NCI-H2081 (cell line): ENCODE data around the gene CLEC17A.
"Not testable (repeated sequence)": the region's sequence is repeated elsewhere in the genome, so short reads cannot be mapped to it uniquely, and the experiment has no call there.

Source experiments
- DNase-seq, 2 experiments: peaks; one replicate each; lab custom pipeline; 2025; lab: John Stamatoyannopoulos, UW

Gene CLEC17A, protein sequence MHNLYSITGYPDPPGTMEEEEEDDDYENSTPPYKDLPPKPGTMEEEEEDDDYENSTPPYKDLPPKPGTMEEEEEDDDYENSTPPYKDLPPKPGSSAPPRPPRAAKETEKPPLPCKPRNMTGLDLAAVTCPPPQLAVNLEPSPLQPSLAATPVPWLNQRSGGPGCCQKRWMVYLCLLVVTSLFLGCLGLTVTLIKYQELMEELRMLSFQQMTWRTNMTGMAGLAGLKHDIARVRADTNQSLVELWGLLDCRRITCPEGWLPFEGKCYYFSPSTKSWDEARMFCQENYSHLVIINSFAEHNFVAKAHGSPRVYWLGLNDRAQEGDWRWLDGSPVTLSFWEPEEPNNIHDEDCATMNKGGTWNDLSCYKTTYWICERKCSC

DNA sequence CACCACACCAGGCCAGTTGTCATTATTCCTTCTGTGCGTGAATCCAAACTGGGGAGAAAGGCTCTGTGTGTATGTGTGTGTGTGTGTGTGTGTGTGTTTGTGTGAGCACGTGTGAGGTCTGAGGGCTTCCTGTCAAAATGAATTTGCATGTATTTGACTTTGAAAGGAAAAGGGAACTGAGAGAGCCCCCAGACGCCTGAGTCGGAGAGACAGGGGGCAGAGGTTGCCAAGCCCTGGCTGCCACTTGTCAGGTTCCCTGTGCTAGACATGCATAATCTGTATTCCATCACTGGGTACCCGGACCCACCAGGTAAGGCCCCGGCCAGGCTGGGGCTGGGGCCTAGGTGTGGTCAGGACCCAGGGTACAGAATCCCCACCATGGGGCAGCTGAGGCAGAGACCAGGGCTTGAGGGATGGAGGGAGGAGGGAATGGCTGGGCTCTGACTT is at the start of gene CLEC17A:
CLEC17A (plus strand) TSS at position 191 of the 447 bp plus-strand sequence; CDS start at position 268, 77 bp downstream.
- DNase-seq: no peak

DNA sequence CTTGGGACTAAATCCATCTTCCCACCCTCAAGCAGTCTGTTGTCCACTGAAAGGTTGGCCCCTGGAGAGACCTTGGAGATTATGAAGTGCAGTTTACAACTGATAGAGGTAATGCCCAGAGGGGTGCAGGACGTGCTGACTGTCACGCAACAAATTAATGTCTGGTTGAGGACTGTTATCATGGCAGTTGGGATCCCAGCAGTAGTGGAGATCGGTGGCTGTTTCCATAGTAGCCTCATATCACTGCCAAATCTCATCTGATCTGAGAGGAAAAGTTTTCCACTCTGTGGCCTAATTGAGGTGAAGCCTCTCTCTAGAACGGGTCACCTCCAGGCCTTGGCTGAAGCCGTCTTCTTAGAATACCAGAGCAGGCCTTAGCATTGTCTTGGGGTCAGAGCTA is 49.4 kb upstream of the CLEC17A start:
- DNase-seq: no peak

DNA sequence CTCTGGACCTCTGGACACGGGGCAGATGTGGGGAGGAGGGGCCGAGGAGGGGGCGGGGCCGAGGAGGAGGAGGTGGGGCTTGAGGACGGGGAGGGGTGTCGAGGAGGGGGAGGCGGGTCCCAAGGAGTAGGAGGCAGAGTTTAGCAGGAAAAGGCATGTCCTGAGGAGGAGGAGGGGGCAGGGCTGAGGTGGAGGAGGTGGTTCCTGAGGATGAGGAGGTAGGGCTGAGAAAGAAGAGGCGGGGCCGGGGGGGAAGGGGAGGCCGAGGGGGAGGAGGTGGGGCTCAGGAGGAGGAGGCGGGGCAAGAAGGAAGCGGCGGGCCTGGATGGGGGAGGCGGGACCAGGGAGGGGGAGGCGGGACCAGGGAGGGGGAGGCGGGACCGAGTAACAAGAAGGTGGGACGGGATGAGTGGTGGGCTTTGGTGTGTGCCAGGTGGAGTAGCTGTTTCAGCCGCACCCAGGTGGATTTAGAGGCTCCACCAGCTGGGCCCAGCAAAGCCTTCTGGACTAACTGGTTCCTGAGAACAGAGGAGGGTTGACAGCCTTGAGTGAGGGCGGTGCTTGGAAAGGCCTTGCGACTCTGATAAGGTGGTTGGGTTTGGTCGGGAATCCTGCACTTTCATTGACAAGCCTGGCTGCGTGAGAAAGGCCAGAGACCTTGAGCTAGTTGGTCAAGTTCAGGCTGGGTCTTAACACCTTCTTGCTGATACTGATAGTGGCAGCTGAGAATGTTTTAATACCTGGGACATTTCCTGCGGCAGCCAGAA is 45.8 kb upstream of the CLEC17A start:
- no peak for DNase-seq

DNA sequence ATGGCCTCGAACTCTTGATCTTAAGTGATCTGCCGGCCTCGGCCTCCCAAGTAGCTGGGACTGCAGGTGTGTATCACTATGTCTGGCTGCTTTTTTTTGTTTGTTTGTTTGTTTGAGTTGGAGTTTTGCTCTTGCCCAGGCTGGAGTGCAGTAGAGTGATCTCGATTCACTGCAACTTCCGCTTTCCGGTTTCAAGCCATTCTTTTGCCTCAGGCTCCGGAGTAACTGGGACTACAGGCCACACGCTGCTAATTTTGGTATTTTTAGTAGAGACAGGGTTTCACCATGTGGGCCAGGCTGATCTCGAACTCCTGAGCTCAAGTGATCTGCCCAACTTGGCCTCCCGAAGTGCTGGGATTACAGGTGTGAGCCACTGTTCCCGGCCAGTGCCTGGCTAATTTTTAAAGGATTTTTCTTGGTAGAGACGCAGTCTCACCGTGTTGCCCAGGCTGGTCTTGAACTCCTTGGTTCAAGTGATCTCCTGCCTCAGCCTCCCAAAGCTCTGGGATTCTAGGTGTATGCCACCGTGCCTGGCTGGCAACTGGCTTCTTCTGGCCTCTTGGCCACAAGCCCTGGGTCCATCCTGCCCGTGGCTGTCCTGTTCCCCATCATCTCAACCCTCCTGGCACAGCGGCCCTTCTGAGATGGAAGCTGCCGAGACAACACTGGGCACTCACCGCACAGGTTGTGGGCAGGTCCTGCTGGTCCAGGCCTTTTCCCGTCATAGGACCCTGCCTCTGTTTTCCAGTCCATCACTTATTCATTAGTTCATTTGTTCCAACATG is 42.0 kb upstream of the CLEC17A start:
- DNase-seq: no peak

DNA sequence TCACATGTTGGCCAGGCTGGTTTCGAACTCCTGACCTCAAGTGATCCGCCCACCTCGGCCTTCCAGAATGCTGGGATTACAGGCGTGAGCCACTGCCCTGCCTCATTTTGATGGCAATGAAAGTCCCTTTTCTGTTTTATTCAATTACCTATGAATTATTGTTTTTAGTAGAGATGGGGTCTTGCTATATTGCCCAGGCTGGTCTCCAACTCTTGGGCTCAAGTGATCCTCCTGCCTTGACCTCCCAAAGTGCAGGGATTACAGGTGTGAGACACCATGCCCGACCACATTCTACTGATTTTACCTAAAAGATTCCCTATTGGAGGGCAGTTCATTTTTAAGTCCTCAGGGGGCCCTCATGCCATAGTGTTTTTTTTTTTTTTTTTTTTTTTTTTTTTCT is 40.9 kb upstream of the CLEC17A start:
- DNase-seq: not testable (repeated sequence)

DNA sequence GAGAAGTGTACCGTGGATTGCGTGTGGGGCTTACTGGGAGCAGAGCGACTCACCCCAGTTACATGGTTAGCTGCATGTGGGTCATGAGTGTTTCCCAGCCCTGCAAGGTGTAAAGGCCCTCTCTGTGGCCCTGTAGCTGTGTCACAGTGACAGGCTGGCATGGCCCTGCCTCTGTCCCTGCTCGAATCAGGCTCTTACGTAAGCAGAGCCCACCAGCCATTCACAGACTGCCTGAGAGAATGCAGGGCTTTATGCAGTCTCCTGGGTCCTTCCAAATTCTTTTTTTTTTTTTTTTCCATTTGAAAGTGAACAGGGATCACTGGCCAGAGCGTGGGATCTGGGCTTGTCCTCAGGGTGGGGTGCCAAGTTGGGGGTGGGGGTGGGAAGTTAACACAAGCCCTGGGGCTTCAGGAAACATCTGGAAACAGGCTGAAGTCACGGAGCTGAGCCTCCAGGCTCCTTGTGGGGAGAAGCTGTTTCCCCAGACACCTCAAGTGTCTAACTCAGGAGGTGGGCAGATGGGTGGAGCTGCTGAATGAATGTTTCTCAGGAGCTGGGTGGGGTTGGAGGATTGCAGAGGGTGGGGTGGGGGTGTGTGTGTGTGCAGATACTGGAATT is 40.1 kb upstream of the CLEC17A start:
- DNase-seq: no peak

DNA sequence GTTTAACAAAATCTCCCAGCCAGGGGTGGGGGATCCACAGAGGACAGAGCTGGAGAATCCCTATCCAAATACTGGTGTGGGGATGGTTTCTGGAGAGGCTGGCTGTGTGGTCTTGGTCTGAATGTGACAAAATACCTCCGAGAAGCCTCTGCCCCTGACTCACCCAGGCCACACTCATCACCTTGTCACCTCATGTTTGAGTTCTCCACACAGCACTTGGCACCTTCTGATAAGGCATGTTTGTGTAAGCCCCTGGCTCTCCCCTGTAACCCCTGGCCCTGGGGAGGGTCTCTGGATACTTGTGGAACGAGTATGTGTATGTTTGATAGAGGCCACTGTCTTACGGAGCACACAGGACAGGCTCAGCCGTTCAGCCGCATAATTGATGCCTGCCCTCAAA is 38.8 kb upstream of the CLEC17A start:
- no peak for DNase-seq

DNA sequence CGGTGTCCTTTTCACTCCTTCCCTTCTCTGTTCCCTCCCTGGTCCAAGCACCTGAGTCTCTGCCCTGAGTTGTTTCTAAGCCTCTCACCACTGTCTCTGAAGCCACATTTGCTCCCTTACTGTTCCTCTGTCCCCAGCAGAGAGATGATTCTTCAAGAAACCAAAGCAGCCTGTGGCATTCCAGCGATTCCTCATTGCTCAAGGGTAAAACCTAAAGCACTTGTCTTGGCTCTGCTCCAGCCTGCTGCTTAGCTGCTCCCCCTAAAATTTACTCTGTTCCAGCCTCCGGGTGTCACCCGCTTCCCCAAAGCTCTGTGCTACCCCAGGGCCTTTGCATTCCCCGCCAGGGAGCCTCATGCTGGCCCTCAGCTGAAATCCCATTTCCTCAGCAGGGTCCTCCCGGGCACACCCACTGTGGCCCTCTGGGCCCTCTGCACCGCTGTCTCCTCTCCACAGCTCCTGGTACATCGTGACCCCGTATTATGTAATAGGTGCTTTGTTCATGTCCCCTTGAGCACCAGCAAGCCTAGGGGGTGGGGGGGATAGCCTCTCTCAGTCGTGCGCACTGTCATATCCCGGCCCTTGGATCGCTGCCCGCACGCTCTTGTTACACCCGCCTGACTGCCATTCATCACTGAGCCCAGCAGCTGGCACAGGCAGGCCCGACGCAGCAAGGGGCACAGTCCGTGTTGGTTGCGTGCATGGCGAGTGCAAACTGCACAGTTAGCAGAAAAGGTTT is 37.7 kb upstream of the CLEC17A start:
- DNase-seq: peak; percentile 93 to 96

DNA sequence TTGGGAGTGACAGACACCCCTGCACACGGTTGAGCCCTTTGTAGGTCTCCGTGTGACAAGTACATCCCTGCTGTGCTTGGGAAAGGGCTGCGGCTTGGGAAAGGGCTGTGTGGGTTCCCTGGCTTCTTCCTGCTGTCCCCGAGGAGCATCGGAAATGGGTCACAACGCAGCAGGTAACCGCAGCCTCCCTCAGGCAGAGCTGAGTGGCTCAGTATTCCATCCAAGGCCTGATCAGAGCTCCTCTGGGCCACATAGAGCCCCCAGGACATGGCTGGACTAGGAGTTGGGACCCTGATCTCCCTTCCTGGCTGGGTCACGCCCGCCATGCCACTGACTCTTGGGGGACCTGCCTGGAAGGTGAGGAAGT is 37.2 kb upstream of the CLEC17A start:
- no peak for DNase-seq

DNA sequence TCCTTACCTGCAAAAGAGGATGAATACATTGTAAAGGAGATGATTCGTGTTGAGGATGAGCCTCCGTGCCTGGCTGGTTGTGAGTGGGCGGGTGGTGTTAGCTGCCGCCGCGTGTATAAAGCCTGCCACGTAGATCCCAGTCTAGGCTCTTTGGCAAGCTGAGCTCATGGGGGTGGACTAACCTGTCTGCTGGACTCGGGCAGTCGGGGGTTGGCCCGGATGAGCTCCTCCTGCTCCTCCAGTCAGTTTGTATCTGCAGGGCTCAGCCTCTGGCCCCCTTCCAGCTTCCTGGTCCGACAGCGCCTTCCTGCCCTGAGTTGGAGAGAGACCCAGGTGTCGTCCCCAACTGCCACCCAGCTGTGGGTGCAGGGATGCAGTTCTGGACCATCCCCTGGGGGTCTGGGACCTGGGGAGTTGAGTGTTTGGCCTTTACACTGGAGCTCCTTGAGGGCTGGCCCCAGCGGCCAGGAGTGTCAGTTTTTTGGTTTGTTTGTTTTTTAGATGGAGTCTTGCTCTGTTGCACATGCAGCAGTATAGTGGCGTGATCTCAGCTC is 32.6 kb upstream of the CLEC17A start:
- DNase-seq: peak in 1 of 2 experiments; percentile 42

DNA sequence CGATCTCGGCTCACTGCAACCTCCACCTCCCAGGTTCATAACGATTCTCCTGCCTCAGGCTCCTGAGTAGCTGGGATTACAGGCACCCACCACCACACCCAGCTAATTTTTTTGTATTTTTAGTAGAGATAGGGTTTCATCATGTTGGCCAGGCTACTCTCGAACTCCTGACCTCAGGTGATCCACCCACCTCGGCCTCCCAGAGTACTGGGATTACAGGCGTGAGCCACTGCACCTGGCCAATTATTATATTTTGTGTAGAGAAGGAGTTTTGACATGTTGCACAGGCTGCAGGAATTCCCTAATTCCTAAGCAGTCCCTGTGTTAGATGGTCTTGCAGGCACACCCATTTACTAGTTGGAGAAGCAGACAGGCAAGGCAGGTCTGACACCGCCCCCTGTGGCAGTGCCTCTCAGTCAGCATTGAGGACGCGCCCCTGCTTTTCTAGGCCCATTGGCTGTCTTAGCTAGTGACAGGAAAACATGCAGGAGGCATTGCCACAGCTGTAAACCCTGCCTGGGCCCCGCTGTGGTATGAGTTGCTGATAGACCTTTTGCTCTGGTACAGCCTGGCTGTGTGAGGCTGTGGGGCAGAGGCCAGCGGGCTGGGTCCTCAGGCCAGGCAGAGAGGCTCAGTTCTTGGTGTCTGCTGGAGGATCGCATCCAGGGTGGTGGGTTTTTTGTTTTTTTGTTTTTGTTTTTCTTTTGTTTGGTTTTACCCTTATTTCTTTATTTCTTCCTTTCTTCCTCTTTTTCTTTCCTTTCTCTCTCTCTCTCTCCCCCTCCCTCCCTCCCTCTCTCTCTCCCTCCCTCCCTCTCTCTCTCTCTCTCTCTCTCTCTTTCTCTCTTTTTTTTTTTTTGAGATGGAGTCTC is 31.5 kb upstream of the CLEC17A start:
- DNase-seq: not testable (repeated sequence)

DNA sequence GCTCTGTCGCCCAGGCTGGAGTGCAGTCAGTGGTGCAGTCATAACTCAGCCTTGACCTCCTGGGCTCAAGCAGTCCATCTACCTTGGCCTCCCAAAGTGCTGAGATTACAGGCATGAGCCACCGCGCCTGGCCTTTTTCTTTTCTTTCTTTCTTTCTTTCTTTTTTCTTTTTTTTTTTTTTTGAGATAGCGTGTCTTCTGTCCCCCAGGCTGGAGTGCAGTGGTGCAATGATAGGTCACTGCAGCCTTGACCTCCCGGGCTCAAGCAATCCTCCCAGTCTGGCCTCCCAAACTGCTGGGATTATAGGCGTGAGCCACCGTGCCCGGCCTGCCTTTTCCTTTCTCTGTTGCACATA is 30.9 kb upstream of the CLEC17A start:
- not testable (repeated sequence) for DNase-seq

DNA sequence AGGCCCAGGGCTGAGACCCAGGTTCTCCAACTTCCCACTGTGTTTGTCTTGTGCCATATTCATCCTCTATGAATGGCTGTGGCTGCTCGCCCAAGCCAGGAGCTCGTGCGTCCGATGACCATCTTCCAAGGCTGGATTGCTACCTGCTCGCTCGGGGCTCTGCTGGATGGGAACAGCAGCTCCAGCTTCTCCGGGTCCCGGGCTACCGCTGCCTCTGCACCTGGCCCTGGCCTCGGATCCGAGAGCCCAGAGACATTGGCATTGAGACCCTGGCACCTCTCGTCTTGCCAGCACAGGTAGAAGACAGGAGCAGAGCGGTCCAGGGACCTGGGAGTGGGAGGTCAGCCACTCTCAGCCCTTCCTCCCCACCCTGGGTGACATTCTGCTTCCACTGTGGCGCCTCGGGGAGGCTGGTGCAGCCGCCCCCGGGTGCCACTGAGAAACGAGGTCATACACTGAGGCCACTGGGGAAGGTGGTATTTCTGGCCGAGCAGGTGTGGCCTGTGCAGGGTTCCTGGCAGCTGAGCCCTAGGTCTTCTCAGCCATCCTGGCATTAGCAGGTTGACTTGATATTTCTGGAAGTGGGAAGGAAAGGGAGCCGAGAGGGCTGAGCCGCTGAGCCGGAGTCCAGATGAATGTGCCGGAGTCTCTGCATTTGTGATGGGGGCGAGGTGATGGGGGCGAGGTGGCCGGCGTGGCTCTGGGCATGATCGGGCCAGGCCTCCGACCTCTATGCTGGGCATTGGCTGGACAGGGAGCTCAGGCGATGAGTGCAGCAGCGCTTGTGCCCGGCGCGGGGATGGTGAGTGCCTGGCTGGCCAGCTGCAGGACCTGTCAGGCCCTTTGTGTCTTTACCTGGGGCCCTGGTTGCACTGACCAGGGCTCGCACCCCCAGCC is 29.6 kb upstream of the CLEC17A start:
- DNase-seq: no peak

DNA sequence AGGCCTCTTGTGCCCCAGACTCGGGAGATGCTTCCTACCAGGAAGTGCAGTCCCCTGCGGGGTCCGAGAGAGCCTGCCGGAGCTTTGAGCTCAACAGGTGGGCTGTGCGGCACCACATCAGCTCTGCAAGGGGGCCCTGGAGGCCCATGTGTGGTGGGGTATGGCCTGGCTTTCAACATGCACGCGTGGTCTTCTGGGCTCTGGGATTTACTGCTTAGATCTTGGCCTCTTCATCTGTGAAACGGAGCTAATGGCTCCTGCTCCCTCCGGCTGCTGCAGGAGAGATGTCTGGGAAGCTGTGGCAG is 29.0 kb upstream of the CLEC17A start:
- DNase-seq: no peak

DNA sequence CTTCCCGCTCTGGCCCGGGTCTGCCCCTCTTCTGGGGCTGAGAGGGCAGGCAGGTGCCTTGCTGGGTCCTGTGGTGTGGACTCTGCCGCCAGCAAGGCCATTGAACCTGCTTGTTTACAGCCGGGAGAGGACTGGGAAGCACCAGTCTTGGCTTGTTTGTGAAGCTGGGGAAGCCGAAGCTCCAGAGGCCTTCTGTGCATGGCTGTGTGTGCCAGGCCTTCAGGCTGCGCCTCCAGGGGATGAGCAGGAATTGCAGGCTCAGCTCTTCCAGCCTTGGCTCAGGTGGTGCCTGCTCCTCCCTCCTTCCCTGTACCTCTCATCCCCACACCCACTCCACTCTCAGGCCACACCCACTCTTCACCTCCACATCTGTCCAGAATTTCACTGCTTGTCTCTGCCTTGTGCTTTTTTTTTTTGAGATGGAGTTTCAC is 28.5 kb upstream of the CLEC17A start:
- no peak for DNase-seq

DNA sequence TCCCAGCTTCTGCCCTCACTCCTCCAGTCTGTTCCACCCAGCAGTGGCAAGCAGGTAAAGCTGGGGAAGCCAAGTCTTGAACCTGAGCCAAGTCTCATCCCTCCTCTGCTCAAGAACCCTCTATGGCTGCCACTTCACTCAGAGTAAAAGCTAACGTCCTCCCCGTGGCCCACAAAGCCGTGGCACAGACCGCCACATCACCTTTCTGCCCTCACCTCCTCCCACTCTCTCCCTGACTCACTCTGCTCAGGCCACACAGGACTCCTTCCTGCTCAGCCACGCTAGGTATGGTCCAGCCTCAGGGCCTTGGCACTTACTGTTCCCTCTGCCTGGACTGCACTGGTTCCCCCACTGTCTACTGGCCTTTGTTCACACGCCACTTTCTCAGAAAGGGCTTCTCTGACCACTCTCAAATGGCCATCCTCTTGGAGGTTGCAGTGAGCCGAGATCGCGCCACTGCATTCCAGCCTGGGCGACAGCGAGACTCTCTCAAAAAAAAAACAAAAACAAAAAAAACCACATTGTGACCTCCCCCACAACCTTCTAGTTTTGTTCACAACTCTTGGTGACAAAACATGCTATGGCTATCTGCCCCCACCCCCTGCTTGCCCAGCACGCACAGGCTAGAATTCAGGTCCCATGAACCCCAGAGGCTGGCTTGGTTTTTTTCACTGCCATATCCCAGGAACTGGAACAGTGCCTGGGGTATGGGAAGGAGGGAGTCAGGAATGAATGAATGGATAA is 26.8 kb upstream of the CLEC17A start:
- no peak for DNase-seq

DNA sequence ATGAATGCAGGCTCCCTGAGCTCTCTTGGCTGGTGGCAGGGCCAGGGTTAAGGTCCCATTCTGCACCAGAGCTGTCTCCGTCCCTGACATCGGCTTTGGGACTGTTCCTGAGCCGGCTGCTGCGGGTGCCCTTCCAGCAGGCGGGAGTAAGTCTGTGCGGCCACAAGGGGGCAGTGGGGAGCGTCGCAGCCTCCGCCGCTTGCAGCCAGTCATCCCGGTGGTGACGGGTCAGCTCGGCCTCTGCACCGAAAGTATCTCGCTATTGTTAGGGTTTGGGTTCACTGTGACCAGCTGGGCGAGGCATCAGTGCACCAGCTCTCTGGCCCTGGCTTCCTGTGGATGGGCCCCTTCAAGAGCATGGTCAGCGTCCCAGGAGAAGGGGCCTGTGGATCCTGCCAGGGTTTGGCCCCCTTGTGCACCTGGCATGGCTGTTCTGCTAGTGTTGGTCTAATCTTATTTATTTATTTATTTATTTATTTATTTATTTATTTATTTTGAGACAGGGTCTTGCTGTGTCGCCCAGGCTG is 26.2 kb upstream of the CLEC17A start:
- peak in 1 of 2 experiments; percentile 8 for DNase-seq

DNA sequence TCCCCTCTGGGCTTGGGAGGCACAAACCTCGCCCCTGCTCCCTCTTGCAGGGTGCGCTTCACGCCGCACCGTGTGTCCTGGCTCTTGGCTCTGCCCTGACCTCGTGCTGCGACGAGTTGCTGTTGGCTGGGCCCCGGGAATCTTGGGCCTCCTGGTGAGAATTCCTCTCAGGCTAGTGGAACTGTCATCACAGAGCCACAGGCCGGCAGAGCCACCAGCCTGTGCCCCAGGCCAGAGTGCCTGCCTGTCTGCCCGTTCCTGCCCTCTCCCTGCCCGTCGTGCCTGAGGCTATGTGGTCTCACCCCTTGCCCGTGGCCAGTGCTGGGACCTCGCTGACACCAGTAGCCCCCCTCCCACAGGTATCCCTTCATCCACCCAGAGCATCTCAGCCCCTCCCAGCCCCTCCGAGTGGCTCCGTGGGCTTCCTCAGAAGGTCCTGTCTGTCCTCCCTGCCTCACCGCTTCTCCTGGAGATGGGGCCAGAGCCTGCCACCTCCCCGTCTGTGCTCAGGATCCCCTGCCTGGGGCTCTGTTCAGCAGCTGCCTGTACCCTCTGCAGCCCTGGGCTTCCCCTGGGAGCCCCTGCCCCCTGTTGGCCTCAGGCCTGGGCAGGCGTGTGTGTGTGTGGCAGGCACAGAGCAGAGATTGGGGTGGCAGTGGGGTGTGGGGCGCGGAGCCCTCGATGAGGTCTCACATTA is 24.4 kb upstream of the CLEC17A start:
- DNase-seq: no peak
